Measurements from ENCODE around the gene FLT4.

- TF ChIP-seq PCBP1 (IDR thresholded peaks at IDR 0.05; ENCODE audit: borderline replicate concordance, low read depth, low read length) (no peak), CENPX (CRISPR knock-in tag; IDR thresholded peaks at IDR 0.05) (no peak), SNRNP70 (IDR thresholded peaks at IDR 0.05; ENCODE audit: low read depth, low read length) (no peak), FIP1L1 (IDR thresholded peaks at IDR 0.05; ENCODE audit: borderline replicate concordance, insufficient read depth, low read depth, low read length) (no peak), TBP (CRISPR knock-in tag; IDR thresholded peaks at IDR 0.05) (no peak), MYNN (CRISPR knock-in tag; IDR thresholded peaks at IDR 0.05; ENCODE audit: low read depth) (no peak), CTCF (CRISPR knock-in tag; IDR thresholded peaks at IDR 0.05) (no peak), CBX5 (CRISPR knock-in tag; IDR thresholded peaks at IDR 0.05; ENCODE audit: borderline replicate concordance) (no peak), MEIS1 (CRISPR knock-in tag; IDR thresholded peaks at IDR 0.05; ENCODE audit: borderline replicate concordance) (no peak), U2AF1 (optimal IDR thresholded peaks at IDR 0.05; ENCODE audit: low read depth, low read length) (no peak), EHMT2 (IDR thresholded peaks at IDR 0.05; ENCODE audit: borderline replicate concordance, low read depth, low read length) (no peak), MXI1 (IDR thresholded peaks at IDR 0.05; ENCODE audit: borderline replicate concordance, low read depth, low read length) (no peak), ZNF143 (CRISPR knock-in tag; IDR thresholded peaks at IDR 0.05) (no peak)
These were observed 12.9 kb downstream of the FLT4 start for GRCh38 chr5:180636403-180637075.
